ENCODE measurements around the gene TPGS1. TPM values are rescaled to one million over a fixed set of nuclear protein-coding genes. Genes with fewer than 3 reads are reported as not detected.
A peak's percentile ranks its signal among the peaks of the same experiment; 100 is the strongest.
"Not testable (repeated sequence)": the region's sequence is repeated elsewhere in the genome, so short reads cannot be mapped to it uniquely, and the experiment has no call there.

The TPGS1 gene
- total RNA-seq, 5 donors from 2014 or later (not counting 1 experiment from before 2014, with no cell fraction given), result 22.2 to 44.4 (median 39.4) TPM

- Mint-ChIP-seq H3K36me3 (no peaks in the 10 kb centered on the region), H3K9me3 (peaks cover 5 to 13% (median 6%) of the 10 kb centered on the region in 3 donors), H3K27me3 (peaks cover 6 to 7% of the 10 kb centered on the region in 2 donors), H3K27ac (no peak overlapping the region), H3K4me1 (peaks cover 5 to 20% (median 10%) of the 10 kb centered on the region in 3 donors), H3K4me3 (no peak overlapping the region)
- 73% methylated on average over 13 of the region's 14 CpGs for WGBS (ENCODE audit: insufficient coverage)
- Histone ChIP-seq H3K4me1 (ENCODE audit: control insufficient read depth in 1 of 2, extremely low read depth in 1 of 2, insufficient read depth in 2 of 2, low read length in 2 of 2) (peaks cover 0 to 7% of the 10 kb centered on the region in 2 experiments), H3K4me3 (ENCODE audit: control insufficient read depth in 1 of 2, extremely low read depth in 1 of 2, low read length in 1 of 2) (no peak overlapping the region), H3K27me3 (replicated peaks in 1 of 2; ENCODE audit: control insufficient read depth in 2 of 2, extremely low read depth in 1 of 2, insufficient read depth in 2 of 2, low read length in 1 of 2) (peaks cover 0 to 36% of the 10 kb centered on the region in 2 experiments), H3K36me3 (ENCODE audit: control insufficient read depth in 2 of 2, extremely low read depth in 1 of 2, insufficient read depth in 1 of 2, low read length in 1 of 2) (no peaks in the 10 kb centered on the region), H3K9me3 (no peaks in the 10 kb centered on the region), H3K27ac (ENCODE audit: low read length) (no peak overlapping the region)
- no peak for DNase-seq
- ChIA-PET CTCF (no interaction called here), POLR2A (no interaction called here)
- ATAC-seq (replicated peaks in 1 of 4), result no peak
These were observed 28.3 kb upstream of the TPGS1 start for GRCh38 chr19:478976-479375.

GRCh38 chr19:480016-480855 is 27.1 kb upstream of the TPGS1 start:
- H3K4me1 ChIP-seq (ENCODE audit: control insufficient read depth in 1 of 2, extremely low read depth in 1 of 2, insufficient read depth in 2 of 2, low read length in 2 of 2), result peaks cover 0 to 7% of the 10 kb centered on the region in 2 experiments
- DNase-seq, result peak in 22 of 35 experiments; percentile 23 to 70 (median 36)
- ATAC-seq (replicated peaks in 1 of 4), result peak in 3 of 4 experiments; percentile 47 to 75 (median 66)
- H3K27ac Mint-ChIP-seq, result peak overlapping the region; percentile 66 to 67
- peak overlapping the region in 2 of 3 donors; percentile 41 to 67 for H3K4me3 Mint-ChIP-seq
- no peak overlapping the region for H3K4me3 ChIP-seq (ENCODE audit: control insufficient read depth in 1 of 2, extremely low read depth in 1 of 2, low read length in 1 of 2)
- no peaks in the 10 kb centered on the region for H3K36me3 ChIP-seq (ENCODE audit: control insufficient read depth in 2 of 2, extremely low read depth in 1 of 2, insufficient read depth in 1 of 2, low read length in 1 of 2)
- H3K36me3 Mint-ChIP-seq, result no peaks in the 10 kb centered on the region
- ChIA-PET POLR2A (no interaction called here), CTCF (interaction anchor here in 1 of 2 donors (1.0 kb wide), 1 partner anchor 9 kb away, joined by 3 read pairs; no protein-coding TSS in a partner anchor)
- H3K9me3 Mint-ChIP-seq, result peaks cover 5 to 13% (median 6%) of the 10 kb centered on the region in 3 donors
- peaks cover 5 to 20% (median 10%) of the 10 kb centered on the region in 3 donors for H3K4me1 Mint-ChIP-seq
- H3K27me3 ChIP-seq (replicated peaks in 1 of 2; ENCODE audit: control insufficient read depth in 2 of 2, extremely low read depth in 1 of 2, insufficient read depth in 2 of 2, low read length in 1 of 2), result peaks cover 2 to 36% of the 10 kb centered on the region in 2 experiments
- peaks cover 5 to 12% of the 10 kb centered on the region in 2 donors for H3K27me3 Mint-ChIP-seq
- H3K9me3 ChIP-seq, result no peaks in the 10 kb centered on the region
- no peak overlapping the region for H3K27ac ChIP-seq (ENCODE audit: low read length)
- 46% methylated on average over 35 of the region's 36 CpGs for WGBS (ENCODE audit: insufficient coverage)

GRCh38 chr19:481100-481499 is 26.2 kb upstream of the TPGS1 start:
- H3K27me3 ChIP-seq (replicated peaks in 1 of 2; ENCODE audit: control insufficient read depth in 2 of 2, extremely low read depth in 1 of 2, insufficient read depth in 2 of 2, low read length in 1 of 2), result peaks cover 3 to 42% of the 10 kb centered on the region in 2 experiments
- H3K9me3 ChIP-seq; DNase-seq; ATAC-seq (replicated peaks in 1 of 4); H3K36me3 Mint-ChIP-seq; H3K4me3 ChIP-seq (ENCODE audit: control insufficient read depth in 1 of 2, extremely low read depth in 1 of 2, low read length in 1 of 2); H3K36me3 ChIP-seq (ENCODE audit: control insufficient read depth in 2 of 2, extremely low read depth in 1 of 2, insufficient read depth in 1 of 2, low read length in 1 of 2); POLR2A ChIA-PET; H3K4me1 ChIP-seq (ENCODE audit: control insufficient read depth in 1 of 2, extremely low read depth in 1 of 2, insufficient read depth in 2 of 2, low read length in 2 of 2); H3K27ac ChIP-seq (ENCODE audit: low read length): not testable (repeated sequence)
- Mint-ChIP-seq H3K27ac (peak overlapping the region in 1 of 2 donors; percentile 34), H3K4me3 (peak overlapping the region in 1 of 3 donors; percentile 67), H3K9me3 (peaks cover 5 to 13% (median 6%) of the 10 kb centered on the region in 3 donors), H3K27me3 (peaks cover 3 to 15% of the 10 kb centered on the region in 2 donors), H3K4me1 (peaks cover 5 to 20% (median 10%) of the 10 kb centered on the region in 3 donors)
- CTCF ChIA-PET, result interaction anchor here in 1 of 2 donors (0.6 kb wide), 1 partner anchor 36 kb away, joined by 4 read pairs; no protein-coding TSS in a partner anchor
- 94% methylated on average over 3 of the region's 3 CpGs for WGBS (ENCODE audit: insufficient coverage)

GRCh38 chr19:482186-483041 is 24.9 kb upstream of the TPGS1 start:
- no peaks in the 10 kb centered on the region for H3K9me3 ChIP-seq
- Mint-ChIP-seq H3K36me3 (no peaks in the 10 kb centered on the region), H3K27me3 (peaks cover 3 to 18% of the 10 kb centered on the region in 2 donors), H3K4me1 (peaks cover 5 to 20% (median 10%) of the 10 kb centered on the region in 3 donors), H3K27ac (peak overlapping the region in 1 of 2 donors; percentile 23), H3K9me3 (peaks cover 5 to 13% (median 6%) of the 10 kb centered on the region in 3 donors), H3K4me3 (no peak overlapping the region)
- H3K27ac ChIP-seq (ENCODE audit: low read length), result no peak overlapping the region
- no peaks in the 10 kb centered on the region for H3K36me3 ChIP-seq (ENCODE audit: control insufficient read depth in 2 of 2, extremely low read depth in 1 of 2, insufficient read depth in 1 of 2, low read length in 1 of 2)
- ChIA-PET CTCF (no interaction called here), POLR2A (no interaction called here)
- ATAC-seq (replicated peaks in 1 of 4) (no peak), DNase-seq (no peak)
- H3K4me3 ChIP-seq (ENCODE audit: control insufficient read depth in 1 of 2, extremely low read depth in 1 of 2, low read length in 1 of 2), result no peak overlapping the region
- WGBS (ENCODE audit: insufficient coverage), result 64% methylated on average over 20 of the region's 20 CpGs
- peaks cover 3 to 42% of the 10 kb centered on the region in 2 experiments for H3K27me3 ChIP-seq (replicated peaks in 1 of 2; ENCODE audit: control insufficient read depth in 2 of 2, extremely low read depth in 1 of 2, insufficient read depth in 2 of 2, low read length in 1 of 2)
- peaks cover 0 to 7% of the 10 kb centered on the region in 2 experiments for H3K4me1 ChIP-seq (ENCODE audit: control insufficient read depth in 1 of 2, extremely low read depth in 1 of 2, insufficient read depth in 2 of 2, low read length in 2 of 2)

- ChIA-PET CTCF (no interaction called here), POLR2A (no interaction called here)
- Histone ChIP-seq H3K27ac (ENCODE audit: low read length) (no peak overlapping the region), H3K4me1 (ENCODE audit: control insufficient read depth in 1 of 2, extremely low read depth in 1 of 2, insufficient read depth in 2 of 2, low read length in 2 of 2) (peaks cover 0 to 13% of the 10 kb centered on the region in 2 experiments), H3K9me3 (no peaks in the 10 kb centered on the region), H3K36me3 (ENCODE audit: control insufficient read depth in 2 of 2, extremely low read depth in 1 of 2, insufficient read depth in 1 of 2, low read length in 1 of 2) (no peaks in the 10 kb centered on the region), H3K4me3 (ENCODE audit: control insufficient read depth in 1 of 2, extremely low read depth in 1 of 2, low read length in 1 of 2) (no peak overlapping the region), H3K27me3 (replicated peaks in 1 of 2; ENCODE audit: control insufficient read depth in 2 of 2, extremely low read depth in 1 of 2, insufficient read depth in 2 of 2, low read length in 1 of 2) (peaks cover 3 to 34% of the 10 kb centered on the region in 2 experiments)
- 65% methylated on average over 19 of the region's 21 CpGs for WGBS (ENCODE audit: insufficient coverage)
- Mint-ChIP-seq H3K4me3 (no peak overlapping the region), H3K4me1 (peaks cover 11 to 25% (median 13%) of the 10 kb centered on the region in 3 donors), H3K27me3 (peaks cover 3 to 18% of the 10 kb centered on the region in 2 donors), H3K36me3 (no peaks in the 10 kb centered on the region), H3K27ac (no peak overlapping the region), H3K9me3 (peaks cover 5 to 13% (median 6%) of the 10 kb centered on the region in 3 donors)
- ATAC-seq (replicated peaks in 1 of 4) (no peak), DNase-seq (no peak)
These were observed 23.8 kb upstream of the TPGS1 start for GRCh38 chr19:483332-484072.
